H9 (cell line): ENCODE results near the gene CCDC18. TPM values are rescaled to one million over a fixed set of nuclear protein-coding genes. Genes with fewer than 3 reads are reported as not detected.

Source experiments
- DNase-seq: peaks from one replicate; pipeline ENCODE4 v3.0.0-alpha.2; 2017
- H2AFZ ChIP-seq: one replicate; pipeline ENCODE4 v1.6.1; 2013; ENCODE audit warnings: mild to moderate bottlenecking, low read length, control low read depth, moderate library complexity
- H2AK5ac ChIP-seq: 2 replicates; pipeline ENCODE4 v1.6.1; 2013; ENCODE audit warnings: low read length, control low read depth, mixed read lengths; ENCODE audit not compliant: insufficient read length
- H2BK120ac ChIP-seq: one replicate; pipeline ENCODE4 v1.6.1; 2013; ENCODE audit warnings: low read depth, mild to moderate bottlenecking, low read length, control low read depth, inconsistent platforms; ENCODE audit not compliant: poor library complexity, severe bottlenecking
- H2BK12ac ChIP-seq: 2 replicates; pipeline ENCODE4 v1.6.1; 2013; ENCODE audit warnings: low read length, control low read depth, mixed read lengths, low read depth; ENCODE audit not compliant: insufficient read length
- H2BK15ac ChIP-seq: 2 replicates; pipeline ENCODE4 v1.6.1; 2013; ENCODE audit warnings: low read depth, low read length, control low read depth
- H2BK20ac ChIP-seq: one replicate; pipeline ENCODE4 v1.6.1; 2013; ENCODE audit warnings: low read depth, mild to moderate bottlenecking, low read length, control low read depth, inconsistent platforms; ENCODE audit not compliant: poor library complexity, severe bottlenecking
- H2BK5ac ChIP-seq: 2 replicates; pipeline ENCODE4 v1.6.1; 2013; ENCODE audit warnings: low read length, control low read depth, mixed read lengths; ENCODE audit not compliant: insufficient read length
- H3K14ac ChIP-seq: 2 replicates; pipeline ENCODE4 v1.6.1; 2013; ENCODE audit warnings: low read length, control low read depth; ENCODE audit not compliant: insufficient read depth
- H3K18ac ChIP-seq: 2 replicates; pipeline ENCODE4 v1.6.1; 2013; ENCODE audit warnings: low read depth, mild to moderate bottlenecking, mixed read lengths, low read length, control low read depth; ENCODE audit not compliant: insufficient read length
- H3K23ac ChIP-seq: 2 replicates; pipeline ENCODE4 v1.6.1; 2013; ENCODE audit warnings: low read length, control low read depth, mixed read lengths, low read depth; ENCODE audit not compliant: insufficient read length
- H3K23me2 ChIP-seq: 2 replicates; pipeline ENCODE4 v1.6.1; 2013; ENCODE audit warnings: low read depth, mild to moderate bottlenecking, mixed read lengths, low read length, control low read depth; ENCODE audit not compliant: insufficient read length, poor library complexity, severe bottlenecking
- H3K27ac ChIP-seq: 2 replicates; pipeline ENCODE4 v1.5.1; 2013; ENCODE audit warnings: low read length, control low read depth, mixed read lengths, low read depth; ENCODE audit not compliant: insufficient read length
- H3K27me3 ChIP-seq: 2 replicates; pipeline ENCODE4 v1.6.1; 2013; ENCODE audit warnings: low read length, control low read depth, inconsistent platforms; ENCODE audit not compliant: insufficient read depth
- H3K4ac ChIP-seq: 2 replicates; pipeline ENCODE4 v1.6.1; 2013; ENCODE audit warnings: low read depth, mild to moderate bottlenecking, control low read depth, inconsistent platforms, low read length, moderate library complexity
- H3K4me1 ChIP-seq: 2 replicates; pipeline ENCODE4 v1.6.1; 2013; ENCODE audit warnings: low read length, control low read depth, inconsistent platforms; ENCODE audit not compliant: insufficient read depth
- H3K4me2 ChIP-seq: 2 replicates; pipeline ENCODE4 v1.6.1; 2013; ENCODE audit warnings: low read length, control low read depth, mixed read lengths; ENCODE audit not compliant: insufficient read length, insufficient read depth
- H3K56ac ChIP-seq: 2 replicates; pipeline ENCODE4 v1.6.1; 2013; ENCODE audit warnings: low read depth, mild to moderate bottlenecking, mixed read lengths, low read length, control low read depth; ENCODE audit not compliant: insufficient read length
- H3K79me1 ChIP-seq: 2 replicates; pipeline ENCODE4 v1.6.1; 2013; ENCODE audit warnings: low read depth, mild to moderate bottlenecking, moderate library complexity, low read length, control low read depth, inconsistent platforms; ENCODE audit not compliant: insufficient read depth, poor library complexity, severe bottlenecking
- H3K79me2 ChIP-seq: 2 replicates; pipeline ENCODE4 v1.6.1; 2013; ENCODE audit warnings: low read length, control low read depth, inconsistent platforms; ENCODE audit not compliant: insufficient read depth
- H3K9ac ChIP-seq: 2 replicates; pipeline ENCODE4 v1.6.1; 2013; ENCODE audit warnings: low read length, control low read depth, mixed read lengths; ENCODE audit not compliant: insufficient read length; ENCODE audit errors: extremely low read depth
- H3K9me3 ChIP-seq: one replicate; pipeline ENCODE4 v1.6.1; 2013; ENCODE audit warnings: low read depth, low read length, inconsistent platforms; ENCODE audit not compliant: control insufficient read depth
- H3T11ph ChIP-seq: one replicate; pipeline ENCODE4 v1.6.1; 2013; ENCODE audit warnings: mild to moderate bottlenecking, low read length, control low read depth, inconsistent platforms
- H4K20me1 ChIP-seq: one replicate; pipeline ENCODE4 v1.6.1; 2013; ENCODE audit not compliant: control insufficient read depth, insufficient read length, insufficient read depth
- H4K5ac ChIP-seq: 2 replicates; pipeline ENCODE4 v1.6.1; 2013; ENCODE audit warnings: low read depth, mild to moderate bottlenecking, mixed read lengths, low read length, control low read depth; ENCODE audit not compliant: insufficient read length
- H4K8ac ChIP-seq: replicated peaks from 2 replicates; pipeline ENCODE4 v1.6.1; 2013; ENCODE audit warnings: low read length, control low read depth, mixed read lengths, low read depth; ENCODE audit not compliant: insufficient read length
- H4K91ac ChIP-seq: 2 replicates; pipeline ENCODE4 v1.6.1; 2013; ENCODE audit warnings: low read depth, mild to moderate bottlenecking, moderate library complexity, mixed read lengths, low read length, control low read depth; ENCODE audit not compliant: insufficient read length
- H3K27ac Mint-ChIP-seq, 3 experiments: 2 replicates in 2 of 3; 3 replicates in 1 of 3; pipeline ENCODE4 v1.8.0; 2020 to 2021; ENCODE audit warnings: mixed read lengths in 3 of 3, mild to moderate bottlenecking in 1 of 3, moderate library complexity in 1 of 3
- H3K27me3 Mint-ChIP-seq: 2 replicates; pipeline ENCODE4 v1.8.0; 2021; ENCODE audit warnings: low read depth, mild to moderate bottlenecking, moderate library complexity, mixed read lengths
- H3K36me3 Mint-ChIP-seq, 3 experiments: 2 replicates in 2 of 3; 3 replicates in 1 of 3; pipeline ENCODE4 v1.8.0; 2020 to 2021; ENCODE audit warnings: low read depth in 3 of 3, mixed read lengths in 3 of 3; ENCODE audit not compliant: insufficient read depth in 1 of 3
- H3K4me1 Mint-ChIP-seq, 2 experiments: 2 replicates each; pipeline ENCODE4 v1.8.0; 2020; ENCODE audit warnings: mixed read lengths in 2 of 2
- H3K4me3 Mint-ChIP-seq, 2 experiments: 2 replicates in 1 of 2; 3 replicates in 1 of 2; pipeline ENCODE4 v1.8.0; 2020 to 2021; ENCODE audit warnings: mild to moderate bottlenecking in 2 of 2, mixed read lengths in 2 of 2, moderate library complexity in 1 of 2
- H3K9me3 Mint-ChIP-seq, 2 experiments: 2 replicates in 1 of 2; 3 replicates in 1 of 2; pipeline ENCODE4 v1.8.0; 2020; ENCODE audit warnings: mild to moderate bottlenecking in 2 of 2, mixed read lengths in 2 of 2, moderate library complexity in 1 of 2
- CTCF ChIP-seq: fragments of 200-600 bp; sonication (generic); conservative IDR thresholded peaks from 3 replicates; pipeline ENCODE4 v1.8.0; 2021; ENCODE audit warnings: antibody characterized with exemption, mild to moderate bottlenecking
- WGBS: extraction: QIAGEN DNeasy Blood & Tissue Kit; methylation state at CpG from one replicate; pipeline ENCODE4 v1.1.7; 2013; ENCODE audit warnings: missing lambda C conversion rate, low lambda C conversion rate, mixed read lengths; ENCODE audit not compliant: insufficient read length; ENCODE audit errors: extremely low coverage; 5-methylcytosine and 5-hydroxymethylcytosine counted together
- total RNA-seq: library from RNA; stranded (reverse); gene quantifications from 2 replicates; pipeline ENCODE4 v1.2.1, GENCODE V29; 2021

The CCDC18 gene
- total RNA-seq, 1 experiment from 2014 or later = 19.5 TPM

- no peaks in the 10 kb centered on the region for H3K27me3 Mint-ChIP-seq
- H3K36me3 Mint-ChIP-seq = peaks cover 6 to 26% (median 22%) of the 10 kb centered on the region in 3 experiments; a peak in 6 of 7 replicates
- TF ChIP-seq CTCF = no peak
- no peak overlapping the region for H4K8ac ChIP-seq
- H3T11ph ChIP-seq = no peak overlapping the region
- no peak overlapping the region for H2AK5ac ChIP-seq
- no peak overlapping the region for H3K4ac ChIP-seq
- no peak overlapping the region for H4K91ac ChIP-seq
- peaks cover 4% of the 10 kb centered on the region; the same call in 1 of the 2 replicates for H3K79me2 ChIP-seq
- no peaks in the 10 kb centered on the region for H3K27me3 ChIP-seq
- no peaks in the 10 kb centered on the region for H3K9me3 ChIP-seq
- H3K14ac ChIP-seq = no peak overlapping the region
- H4K20me1 ChIP-seq = no peaks in the 10 kb centered on the region
- H3K9ac ChIP-seq = no peak overlapping the region
- no peak overlapping the region for H4K5ac ChIP-seq
- H3K18ac ChIP-seq = no peak overlapping the region
- no peak overlapping the region for H3K4me3 Mint-ChIP-seq
- H3K9me3 Mint-ChIP-seq = peaks cover 2 to 3% of the 10 kb centered on the region in 2 experiments; a peak in 3 of 5 replicates
- H3K27ac ChIP-seq = no peak overlapping the region
- no peaks in the 10 kb centered on the region for H3K23me2 ChIP-seq
- no peak overlapping the region for H2BK120ac ChIP-seq
- peaks cover 3 to 9% of the 10 kb centered on the region in 2 experiments for H3K4me1 Mint-ChIP-seq
- no peak overlapping the region for H2AFZ ChIP-seq
- no CpG with 5 or more reads among the region's 1 CpG for WGBS
- no peaks in the 10 kb centered on the region for H3K4me1 ChIP-seq
- no peak overlapping the region for H2BK15ac ChIP-seq
- no peak overlapping the region for H2BK12ac ChIP-seq
- no peak overlapping the region for H3K27ac Mint-ChIP-seq
- H3K4me2 ChIP-seq = no peak overlapping the region
- no peak overlapping the region for H2BK5ac ChIP-seq
- H2BK20ac ChIP-seq = no peak overlapping the region
- H3K56ac ChIP-seq = no peak overlapping the region
- peaks cover 6% of the 10 kb centered on the region for H3K79me1 ChIP-seq
- H3K23ac ChIP-seq = no peak overlapping the region
- no peak for DNase-seq
These were observed 8.9 kb upstream of the CCDC18 start for GRCh38 chr1:93171549-93172034.
